ENCODE measurements around the gene ARID2.

- TF ChIP-seq, protein P1, sequence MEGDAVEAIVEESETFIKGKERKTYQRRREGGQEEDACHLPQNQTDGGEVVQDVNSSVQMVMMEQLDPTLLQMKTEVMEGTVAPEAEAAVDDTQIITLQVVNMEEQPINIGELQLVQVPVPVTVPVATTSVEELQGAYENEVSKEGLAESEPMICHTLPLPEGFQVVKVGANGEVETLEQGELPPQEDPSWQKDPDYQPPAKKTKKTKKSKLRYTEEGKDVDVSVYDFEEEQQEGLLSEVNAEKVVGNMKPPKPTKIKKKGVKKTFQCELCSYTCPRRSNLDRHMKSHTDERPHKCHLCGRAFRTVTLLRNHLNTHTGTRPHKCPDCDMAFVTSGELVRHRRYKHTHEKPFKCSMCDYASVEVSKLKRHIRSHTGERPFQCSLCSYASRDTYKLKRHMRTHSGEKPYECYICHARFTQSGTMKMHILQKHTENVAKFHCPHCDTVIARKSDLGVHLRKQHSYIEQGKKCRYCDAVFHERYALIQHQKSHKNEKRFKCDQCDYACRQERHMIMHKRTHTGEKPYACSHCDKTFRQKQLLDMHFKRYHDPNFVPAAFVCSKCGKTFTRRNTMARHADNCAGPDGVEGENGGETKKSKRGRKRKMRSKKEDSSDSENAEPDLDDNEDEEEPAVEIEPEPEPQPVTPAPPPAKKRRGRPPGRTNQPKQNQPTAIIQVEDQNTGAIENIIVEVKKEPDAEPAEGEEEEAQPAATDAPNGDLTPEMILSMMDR (IDR thresholded peaks at IDR 0.05), result no peak
- TF ChIP-seq POLR2A (IDR thresholded peaks at IDR 0.05), result no peak
- TF ChIP-seq POLR2AphosphoS5 (IDR thresholded peaks at IDR 0.05), result no peak
Measured at GRCh38 chr12:45918818-45919217, 189.3 kb downstream of the ARID2 start.

All from transverse colon (tissue), 4 donors.